GM18505 (cell line): Measurements from ENCODE around the gene CERS4.
"Not testable (repeated sequence)": the region's sequence is repeated elsewhere in the genome, so short reads cannot be mapped to it uniquely, and the experiment has no call there.

Experiments
- ATAC-seq: cut with Tn5 transposase; IDR thresholded peaks from one replicate; pipeline ENCODE4 v1.9.1; 2021; ENCODE audit not compliant: unreplicated experiment
- POLR2A ChIP-seq: IDR thresholded peaks from 4 replicates; pipeline ENCODE4 v1.6.1; 2011; ENCODE audit warnings: borderline replicate concordance; ENCODE audit not compliant: insufficient read depth, insufficient read length; ENCODE audit errors: extremely low read depth

CERS4 gene

GRCh38 chr19:8259142-8259921, 50.2 kb downstream of the CERS4 start:
- no peak for TF ChIP-seq POLR2A
- no peak for ATAC-seq

- TF ChIP-seq POLR2A, result no peak
- ATAC-seq, result no peak
These were observed 50.7 kb downstream of the CERS4 start for GRCh38 chr19:8259922-8260247.

GRCh38 chr19:8261347-8261746, 52.2 kb downstream of the CERS4 start:
- no peak for TF ChIP-seq POLR2A
- no peak for ATAC-seq

- no peak for ATAC-seq
- no peak for TF ChIP-seq POLR2A
These were observed 52.7 kb downstream of the CERS4 start for GRCh38 chr19:8261881-8262280.

- TF ChIP-seq POLR2A, result no peak
- no peak for ATAC-seq
These were observed 53.3 kb downstream of the CERS4 start for GRCh38 chr19:8262431-8262830.

- not testable (repeated sequence) for ATAC-seq
These were observed 55.1 kb downstream of the CERS4 start for GRCh38 chr19:8264248-8264647.

GRCh38 chr19:8265872-8266271, 56.7 kb downstream of the CERS4 start:
- ATAC-seq, result no peak
- no peak for TF ChIP-seq POLR2A

GRCh38 chr19:8269724-8270123, 60.6 kb downstream of the CERS4 start:
- no peak for ATAC-seq

GRCh38 chr19:8276508-8276907, 67.3 kb downstream of the CERS4 start:
- not testable (repeated sequence) for ATAC-seq

More at GRCh38 chr19:8269724-8270123, 60.6 kb downstream of the CERS4 start:
- TF ChIP-seq POLR2A, result no peak

GRCh38 chr19:8291337-8291736, 82.2 kb downstream of the CERS4 start:
- not testable (repeated sequence) for ATAC-seq

GRCh38 chr19:8302357-8302691, 93.2 kb downstream of the CERS4 start:
- no peak for ATAC-seq
- TF ChIP-seq POLR2A, result no peak

- ATAC-seq, result no peak
- no peak for TF ChIP-seq POLR2A
These were observed 93.6 kb downstream of the CERS4 start for GRCh38 chr19:8302734-8303133.

- no peak for ATAC-seq
- TF ChIP-seq POLR2A, result no peak
These were observed 95.9 kb downstream of the CERS4 start for GRCh38 chr19:8304841-8305621.

- TF ChIP-seq POLR2A, result no peak
- no peak for ATAC-seq
These were observed 96.6 kb downstream of the CERS4 start for GRCh38 chr19:8305798-8306197.
